ENCODE measurements around the gene PDE8B.

The PDE8B gene

GRCh38 chr5:77189421-77189820 is 21.1 kb upstream of the PDE8B start:
- DNase-seq: no peak

DNA sequence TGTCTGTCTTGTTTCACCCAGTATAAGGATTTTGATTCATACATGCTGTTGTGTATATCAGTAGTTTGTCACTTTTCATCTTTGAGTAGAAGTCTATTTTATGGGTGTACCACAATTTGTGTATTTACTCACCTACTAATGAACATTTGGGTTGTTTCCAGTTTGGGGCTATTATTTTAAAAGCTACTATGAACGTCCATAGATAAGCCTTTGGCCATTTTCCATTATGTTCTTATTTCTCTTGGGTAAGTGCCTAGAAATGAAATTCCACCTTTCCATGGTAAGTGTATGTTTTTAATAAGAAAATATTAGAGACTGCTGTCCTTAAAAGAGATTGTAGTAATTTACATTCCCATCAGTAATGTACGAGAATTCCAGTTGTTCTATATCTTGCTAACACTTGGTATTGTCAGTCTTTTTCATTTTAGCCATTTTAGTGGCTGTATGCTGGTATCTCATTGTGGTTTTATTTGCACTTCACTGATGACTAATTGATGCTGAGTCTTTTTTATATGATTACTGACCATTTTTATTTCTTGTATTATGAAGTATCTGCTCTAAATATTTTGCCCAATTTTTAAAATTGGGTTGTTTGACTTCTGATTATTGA is 17.9 kb upstream of the PDE8B start:
- no peak for DNase-seq

GRCh38 chr5:77194762-77195161 is 15.7 kb upstream of the PDE8B start:
- no peak for DNase-seq

DNA sequence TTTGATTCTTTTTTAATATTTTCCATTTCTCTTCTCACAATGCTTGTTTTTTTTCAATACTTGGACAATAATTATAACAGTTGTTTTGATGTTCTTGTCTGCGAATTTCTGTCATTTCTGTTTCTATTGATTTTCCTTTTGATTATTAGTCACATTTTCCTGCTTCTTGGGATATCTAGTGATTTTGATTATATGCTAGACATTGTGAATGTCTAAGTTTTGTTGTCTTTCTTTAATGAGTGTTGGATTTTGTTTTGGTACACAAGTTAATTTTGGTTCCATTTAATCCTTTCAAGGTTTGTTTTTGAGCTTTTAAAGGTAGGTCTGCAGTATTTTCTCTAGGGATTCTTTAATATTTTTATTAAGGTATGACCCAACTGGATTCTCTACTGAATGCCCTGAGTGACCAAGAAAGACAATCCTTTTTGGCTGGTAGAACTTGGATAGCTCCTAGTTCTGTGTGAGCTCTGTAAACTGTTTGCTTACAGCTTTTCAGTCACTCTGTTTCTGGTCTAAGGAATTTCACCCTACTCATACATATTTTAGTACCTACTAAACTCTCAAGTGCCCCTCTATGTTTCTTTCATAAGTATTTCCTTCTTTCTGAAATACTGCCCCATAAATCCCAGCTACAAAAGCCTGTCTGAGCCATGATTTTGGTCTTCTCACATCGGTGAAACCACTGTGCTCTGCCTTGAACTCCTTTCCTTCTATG is 12.5 kb upstream of the PDE8B start:
- no peak for DNase-seq

DNA sequence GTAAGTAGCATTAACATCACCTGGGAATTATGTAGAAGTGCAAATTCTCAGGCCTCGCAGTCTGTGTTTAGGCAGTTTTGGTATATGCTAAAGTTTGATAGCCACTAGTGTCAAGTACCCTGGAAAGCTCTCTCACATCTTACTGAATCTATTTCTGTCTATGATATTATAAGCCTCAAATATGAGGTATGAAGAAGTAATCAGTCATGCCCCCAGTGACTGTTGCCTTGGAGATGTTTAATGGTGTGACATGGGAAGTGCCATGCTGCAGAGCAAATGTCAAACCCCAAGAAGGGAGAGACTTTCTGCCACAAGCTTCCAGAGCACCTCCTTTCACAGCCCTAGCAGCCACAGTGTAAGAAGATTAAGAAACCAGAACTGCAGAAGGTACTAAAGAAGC is 9.8 kb upstream of the PDE8B start:
- DNase-seq: no peak

- no peak for DNase-seq
These were observed 8.3 kb upstream of the PDE8B start for GRCh38 chr5:77202145-77202544.

DNA sequence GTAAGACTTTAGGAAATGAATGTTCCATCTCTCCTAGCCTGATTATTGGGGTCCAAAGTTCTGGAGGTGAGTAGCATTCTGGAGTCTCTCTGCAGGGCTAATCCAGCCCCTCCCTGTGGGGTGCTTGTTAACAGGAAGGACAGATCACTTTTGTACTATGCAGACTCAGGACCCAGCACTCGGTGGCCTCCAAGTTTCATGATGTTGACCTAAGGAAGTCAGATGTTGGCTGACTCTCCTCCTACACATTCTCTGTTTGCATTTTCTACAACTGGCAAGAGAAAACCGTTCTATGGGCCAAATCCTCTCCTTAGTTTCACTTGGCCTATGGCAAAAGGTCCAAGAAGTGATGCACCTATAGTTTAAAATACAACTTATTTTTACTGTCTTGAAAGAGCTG is 5.5 kb upstream of the PDE8B start:
- no peak for DNase-seq

- no peak for DNase-seq
These were observed 1.8 kb upstream of the PDE8B start for GRCh38 chr5:77208507-77209163.

DNA sequence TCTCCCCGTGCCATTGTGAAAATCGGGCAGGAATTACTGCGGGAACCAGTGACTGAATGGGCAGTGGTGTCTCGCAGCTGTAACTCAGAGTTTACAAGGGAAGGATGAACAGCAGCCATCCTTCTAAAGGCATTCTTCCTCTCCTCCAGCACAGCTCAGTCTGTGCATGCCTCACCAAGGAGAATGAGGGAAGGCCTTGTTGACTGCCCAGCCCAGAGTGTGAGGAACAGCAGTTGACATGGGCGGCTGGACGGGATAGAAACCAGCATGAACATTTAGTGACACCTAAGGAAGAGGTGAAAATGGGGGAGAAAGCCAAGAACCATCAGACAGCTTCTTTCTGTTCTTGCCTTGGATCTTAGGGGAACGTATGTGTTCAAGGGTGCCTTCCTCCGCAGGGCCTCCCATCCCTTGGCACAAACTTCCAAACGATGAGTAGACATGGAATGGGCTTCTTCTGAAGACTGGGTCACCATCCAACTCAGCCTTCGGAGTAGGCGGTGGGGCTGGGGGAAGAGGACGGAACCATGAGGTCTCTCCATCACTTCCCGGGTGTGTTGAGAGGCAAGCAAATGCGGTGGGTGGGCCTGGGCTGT is 887 bp upstream of the PDE8B start:
- no peak for DNase-seq

DNA sequence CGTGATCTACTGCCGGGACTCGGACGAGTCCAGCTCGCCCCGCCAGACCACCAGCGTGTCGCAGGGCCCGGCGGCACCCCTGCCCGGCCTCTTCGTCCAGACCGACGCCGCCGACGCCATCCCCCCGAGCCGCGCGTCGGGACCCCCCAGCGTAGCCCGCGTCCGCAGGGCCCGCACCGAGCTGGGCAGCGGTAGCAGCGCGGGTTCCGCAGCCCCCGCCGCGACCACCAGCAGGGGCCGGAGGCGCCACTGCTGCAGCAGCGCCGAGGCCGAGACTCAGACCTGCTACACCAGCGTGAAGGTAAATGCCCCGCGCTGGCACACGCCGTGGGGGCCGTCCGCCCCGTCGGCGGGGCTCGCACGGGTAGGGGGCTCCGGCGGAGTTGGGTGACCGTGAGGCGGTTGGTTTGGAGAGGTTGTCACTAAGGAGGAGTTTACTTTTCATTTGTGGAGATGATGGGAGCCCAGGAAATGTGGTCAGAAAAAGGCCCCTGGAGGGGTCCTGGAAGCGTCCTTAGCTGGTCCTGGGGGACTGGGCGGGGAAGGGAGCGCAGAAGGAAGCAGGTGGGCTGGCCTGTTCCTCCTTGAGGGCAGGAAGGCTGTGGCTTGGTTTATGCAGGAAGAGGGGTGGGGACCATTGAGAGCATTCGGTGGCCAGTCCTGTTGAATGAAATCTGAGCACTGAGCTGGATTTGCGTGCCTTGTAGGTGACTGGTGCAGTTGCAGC is 647 bp downstream of the PDE8B start:
- DNase-seq: no peak

GRCh38 chr5:77211691-77212047 is 1.2 kb downstream of the PDE8B start:
- DNase-seq: no peak

DNA sequence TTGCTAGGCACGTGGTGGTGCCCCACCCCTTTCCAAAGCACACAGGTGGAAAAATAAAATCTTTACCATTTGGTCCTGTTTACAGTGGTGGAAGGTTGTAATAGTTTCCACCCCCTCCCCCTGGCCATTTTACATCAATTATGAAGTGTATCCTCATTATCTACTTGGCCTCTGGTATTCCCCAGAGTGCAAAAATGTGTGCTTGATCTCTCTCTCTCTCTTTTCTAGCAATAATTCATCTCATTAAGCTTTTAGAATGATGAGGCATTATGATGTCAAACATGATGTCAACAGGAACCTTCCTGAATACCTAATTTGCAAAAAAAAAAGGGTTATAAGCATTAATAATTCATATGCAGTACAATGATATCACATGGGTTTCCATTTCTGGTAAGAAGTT is 3.1 kb downstream of the PDE8B start:
- no peak for DNase-seq

- DNase-seq: no peak
These were observed 3.7 kb downstream of the PDE8B start for GRCh38 chr5:77214151-77214550.

DNA sequence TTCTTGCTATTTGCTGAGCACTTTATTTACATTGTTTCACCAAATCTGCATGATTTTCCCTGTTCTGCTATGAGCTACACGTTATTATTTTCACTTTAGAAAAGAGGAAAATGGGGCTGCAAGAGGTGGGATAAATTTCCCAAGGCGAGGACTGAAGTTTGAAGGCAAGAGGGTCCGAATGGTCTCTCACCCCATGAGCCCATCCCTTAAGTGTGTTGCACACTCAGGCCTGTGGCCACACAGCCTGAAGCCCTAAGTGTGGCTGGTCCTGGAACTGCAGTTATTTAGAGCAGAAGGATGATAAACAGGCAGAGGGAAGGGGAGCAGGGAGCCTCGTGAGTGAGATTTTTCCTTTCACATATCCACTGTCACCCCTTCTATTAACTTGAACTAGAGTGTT is 7.8 kb downstream of the PDE8B start:
- DNase-seq: no peak

DNA sequence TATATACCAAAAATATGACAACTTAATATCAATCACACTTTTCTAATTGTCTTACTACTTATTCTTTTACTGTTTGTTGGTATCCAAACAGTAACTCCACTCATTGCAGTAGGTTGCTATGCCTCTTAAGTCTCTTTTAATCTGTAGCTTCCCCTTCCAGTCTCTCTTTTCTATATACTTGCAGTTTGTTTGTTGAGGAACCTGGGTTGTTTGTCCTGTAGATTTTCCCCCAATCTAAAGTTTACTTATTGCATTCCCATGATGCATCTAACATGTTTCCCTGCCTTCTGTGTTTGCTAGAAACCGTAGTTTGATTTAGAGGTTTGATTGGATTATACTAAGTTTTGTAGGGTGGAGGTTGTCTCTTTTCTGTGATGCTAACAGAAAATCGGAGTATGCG is 10.6 kb downstream of the PDE8B start:
- DNase-seq: no peak

- DNase-seq: no peak
These were observed 12.2 kb downstream of the PDE8B start for GRCh38 chr5:77222722-77223121.

DNA sequence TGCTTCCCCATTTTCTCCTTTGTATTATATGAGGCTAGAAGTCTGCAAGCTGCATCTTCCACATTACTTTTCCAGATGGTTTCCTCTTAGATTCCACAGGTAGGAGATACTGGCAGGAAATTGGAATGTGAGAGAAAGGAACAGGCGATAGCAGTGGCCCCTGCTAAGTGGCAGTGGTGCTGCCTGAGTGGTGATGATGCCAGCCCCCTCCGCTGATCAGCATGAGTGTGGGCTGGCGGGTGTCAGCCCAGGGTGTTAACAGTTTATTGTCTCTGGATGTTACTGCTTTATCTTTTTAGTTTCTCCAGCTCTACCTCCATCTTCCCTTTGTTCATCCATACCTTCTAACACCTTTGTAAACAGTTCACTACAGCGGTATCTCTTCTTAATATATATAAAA is 13.2 kb downstream of the PDE8B start:
- no peak for DNase-seq

GRCh38 chr5:77224672-77225355 is 14.3 kb downstream of the PDE8B start:
- DNase-seq: no peak

- no peak for DNase-seq
These were observed 15.1 kb downstream of the PDE8B start for GRCh38 chr5:77225531-77225930.

- no peak for DNase-seq
These were observed 19.4 kb downstream of the PDE8B start for GRCh38 chr5:77229887-77230286.

DNA sequence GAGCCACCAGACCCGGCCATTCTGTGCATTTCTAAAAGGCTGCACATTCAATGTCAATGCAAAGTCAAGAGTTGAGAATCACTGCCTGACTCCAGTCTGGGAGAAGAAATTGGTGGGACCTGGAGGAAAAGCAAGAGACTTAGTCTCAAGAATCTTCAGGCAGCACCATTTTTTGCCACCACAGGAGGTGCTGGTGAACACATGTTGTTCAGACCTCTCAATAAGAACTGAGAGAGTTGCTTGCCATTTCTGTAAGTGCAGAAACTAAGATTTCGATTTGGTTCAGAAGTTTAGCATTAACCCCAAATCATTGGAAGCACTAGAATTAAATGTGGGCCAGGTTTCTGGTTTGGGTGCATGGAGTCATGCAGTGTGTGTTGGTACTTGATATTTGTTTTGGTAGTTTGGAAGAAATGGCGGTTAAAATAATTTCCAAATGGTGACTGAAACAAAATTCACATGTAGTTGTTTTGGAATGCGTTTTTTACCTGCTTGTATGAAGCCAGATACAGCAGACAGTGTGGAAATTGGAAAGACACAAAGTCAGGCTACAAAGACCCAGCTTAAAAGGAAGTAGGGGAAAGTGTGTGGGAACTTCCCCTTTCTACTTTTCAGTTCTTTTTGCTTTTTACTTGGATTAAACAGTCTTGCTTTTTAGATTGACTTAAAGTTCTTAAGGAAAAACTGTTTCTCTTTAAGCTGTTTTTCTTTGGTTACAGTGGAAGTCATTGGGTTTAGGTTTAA is 20.4 kb downstream of the PDE8B start:
- DNase-seq: no peak

DNA sequence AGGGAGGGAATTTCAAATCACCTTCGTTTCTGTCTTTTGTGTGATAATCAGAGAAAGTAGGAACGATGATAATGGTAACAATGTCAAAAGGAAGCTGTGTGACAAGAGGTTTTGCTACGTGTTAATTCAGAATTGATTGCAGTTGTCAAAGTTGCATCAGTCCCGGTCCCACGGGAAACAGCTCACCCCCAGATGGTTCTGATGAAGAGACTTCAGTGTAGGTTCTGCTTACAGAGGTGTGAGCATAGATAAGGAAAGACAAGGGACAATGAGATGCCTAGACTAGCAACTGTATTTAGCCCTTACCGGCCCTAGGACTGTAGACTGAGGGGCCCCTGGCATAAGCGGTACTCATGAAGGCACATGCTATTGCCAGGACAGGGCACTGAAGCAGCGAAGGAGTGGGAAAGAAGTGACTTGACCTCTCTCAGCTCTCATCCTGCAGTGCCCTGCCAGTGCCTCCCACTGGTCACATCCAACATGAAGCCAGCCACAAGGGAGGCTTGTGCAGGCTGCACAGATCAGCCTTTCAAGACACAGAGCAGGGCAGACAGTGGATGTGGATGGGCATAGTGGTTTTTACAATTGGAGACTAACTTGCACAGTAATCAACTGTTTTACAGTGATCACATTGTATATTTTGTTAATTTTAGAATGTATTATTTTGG is 21.1 kb downstream of the PDE8B start:
- no peak for DNase-seq
